COLO668 (cell line): Measurements from ENCODE around the gene ZNF213.
A peak's percentile ranks its signal among the peaks of the same experiment; 100 is the strongest.
"Not testable (repeated sequence)": the region's sequence is repeated elsewhere in the genome, so short reads cannot be mapped to it uniquely, and the experiment has no call there.

ENCODE experiments used
- DNase-seq: peaks from one replicate; lab custom pipeline; 2025; ENCODE audit not compliant: unreplicated experiment; lab: John Stamatoyannopoulos, UW

The ZNF213 gene

DNA sequence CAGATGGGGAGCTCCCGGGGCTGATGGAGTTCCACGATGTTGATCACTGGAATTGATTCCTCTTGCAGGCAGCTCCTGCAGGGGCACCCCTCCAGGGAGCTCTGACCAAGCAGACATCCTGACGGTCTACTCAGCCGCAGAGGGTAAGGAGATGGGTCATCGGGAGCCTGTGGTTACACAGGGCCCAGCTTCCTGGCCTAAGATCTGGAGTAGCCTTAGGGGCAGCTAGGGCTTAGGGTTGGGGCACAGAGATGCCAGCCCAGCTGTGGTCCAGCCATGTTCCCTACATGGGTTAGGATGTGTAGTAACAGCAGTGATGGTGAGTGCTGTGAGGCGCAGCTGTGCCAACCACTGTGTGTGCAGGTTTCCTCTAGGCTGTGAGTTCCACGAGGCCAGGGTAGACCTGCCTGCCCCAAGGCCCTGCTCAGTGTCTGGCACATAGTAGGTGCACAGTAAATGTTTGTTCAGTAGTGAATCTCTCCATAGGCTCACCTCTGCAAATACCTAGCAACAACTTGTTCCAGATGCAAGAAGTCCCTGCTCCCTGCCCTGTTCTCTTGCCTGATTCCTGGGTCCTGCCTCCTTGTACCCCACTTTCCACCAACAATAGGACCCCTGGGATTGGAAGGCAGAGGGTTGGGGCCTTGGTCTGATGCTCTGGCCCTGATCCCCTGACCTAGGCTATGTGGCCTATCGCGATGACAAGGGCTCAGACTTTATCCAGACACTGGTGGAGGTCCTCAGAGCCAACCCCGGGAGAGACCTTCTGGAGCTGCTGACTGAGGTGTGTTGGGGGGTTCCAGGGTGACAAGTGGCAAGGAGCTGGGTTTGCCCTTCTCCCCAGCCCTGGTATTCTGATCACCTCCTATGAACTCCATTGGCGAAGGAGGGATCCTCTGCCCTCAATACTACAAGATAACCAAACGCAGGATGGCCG is 13.7 kb downstream of the ZNF213 start:
- no peak for DNase-seq

DNA sequence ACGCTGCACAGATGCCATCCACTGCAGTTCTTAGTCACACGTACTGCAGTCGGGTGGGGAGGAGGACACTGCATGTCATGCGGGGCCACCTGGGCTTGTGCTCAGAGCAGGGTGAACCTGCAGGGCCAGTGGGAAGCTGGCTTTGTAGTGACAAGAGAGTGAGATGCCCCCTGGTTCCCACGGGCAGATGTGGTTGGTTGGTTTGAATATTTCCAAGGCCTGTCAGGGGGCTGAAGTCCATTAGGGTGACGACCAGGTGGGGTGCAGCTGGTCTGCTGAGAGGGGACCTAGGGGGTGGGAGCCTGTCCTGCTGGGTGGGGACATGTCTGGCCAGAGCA is 14.3 kb downstream of the ZNF213 start:
- DNase-seq = no peak

DNA sequence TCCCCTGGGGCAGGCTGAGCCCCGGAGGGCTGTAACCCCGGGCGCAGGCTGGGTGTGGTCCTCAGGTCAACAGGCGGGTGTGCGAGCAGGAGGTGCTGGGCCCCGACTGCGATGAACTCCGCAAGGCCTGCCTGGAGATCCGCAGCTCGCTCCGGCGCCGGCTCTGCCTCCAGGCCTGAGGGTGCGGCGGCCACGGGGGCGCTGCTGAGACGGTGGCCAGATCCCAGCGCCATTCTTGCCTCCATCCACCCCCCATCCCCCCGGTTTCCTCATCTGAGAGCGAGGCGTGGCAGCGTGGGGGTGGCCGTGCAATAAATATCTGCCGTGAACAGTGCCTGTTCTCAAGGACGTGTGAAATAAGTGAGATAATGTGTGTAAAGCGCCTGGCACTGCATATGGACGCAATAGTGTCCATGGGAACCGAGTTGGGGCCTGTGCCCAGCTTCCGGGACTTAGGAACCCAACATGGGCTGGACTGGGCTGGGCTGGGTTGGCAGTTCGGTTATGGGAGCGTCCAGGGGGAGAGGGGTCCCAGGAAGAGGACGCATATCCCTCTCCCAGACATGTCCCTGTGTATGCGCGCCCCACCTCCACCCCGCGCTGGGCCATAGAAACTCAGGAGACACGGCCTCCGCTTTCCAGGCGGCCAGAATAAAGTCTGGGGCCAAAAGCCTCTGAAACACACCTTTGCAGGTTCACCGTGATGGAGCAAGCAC is 15.0 kb downstream of the ZNF213 start:
- peak; percentile 81 for DNase-seq

DNA sequence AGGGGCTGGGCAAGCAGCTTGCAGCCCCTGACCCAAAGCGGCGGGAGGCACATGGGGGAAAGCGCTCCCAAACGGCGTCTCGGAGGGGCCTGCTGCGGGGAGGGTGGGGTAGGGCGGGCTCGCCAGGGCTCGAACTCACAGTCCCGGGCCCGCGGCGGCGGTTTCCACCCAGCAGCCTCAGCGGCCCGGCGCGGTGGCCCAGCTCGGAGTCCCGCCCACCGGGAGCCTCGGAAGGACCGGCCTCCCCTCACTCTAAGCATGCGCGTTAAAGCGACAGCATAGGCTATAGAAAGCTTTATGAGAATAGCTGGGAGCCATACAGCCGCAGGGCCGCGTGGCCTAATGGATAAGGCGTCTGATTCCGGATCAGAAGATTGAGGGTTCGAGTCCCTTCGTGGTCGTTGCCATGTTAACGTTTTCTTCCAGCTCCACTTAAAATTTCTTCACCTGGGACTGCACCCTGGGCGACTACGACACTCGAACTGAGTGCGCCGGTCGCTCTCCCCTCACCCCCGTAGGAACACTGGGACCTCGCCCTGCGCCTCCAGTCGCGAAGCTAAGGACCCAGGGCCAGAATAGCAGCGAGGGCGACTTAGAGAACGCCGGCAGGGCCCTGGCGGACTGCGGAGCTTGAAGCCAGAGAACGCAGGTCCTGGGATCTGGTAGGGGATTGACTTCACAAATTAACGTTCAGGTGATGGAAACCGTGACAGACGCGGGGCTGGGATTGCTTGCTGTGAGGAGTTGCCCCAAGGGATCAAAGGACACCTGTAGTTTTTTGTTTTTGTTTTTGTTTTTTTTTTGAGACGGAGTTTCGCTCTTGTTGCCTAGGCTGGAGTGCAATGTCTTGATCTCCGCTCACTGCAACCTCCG is 15.8 kb downstream of the ZNF213 start:
- peak; percentile 96 for DNase-seq

DNA sequence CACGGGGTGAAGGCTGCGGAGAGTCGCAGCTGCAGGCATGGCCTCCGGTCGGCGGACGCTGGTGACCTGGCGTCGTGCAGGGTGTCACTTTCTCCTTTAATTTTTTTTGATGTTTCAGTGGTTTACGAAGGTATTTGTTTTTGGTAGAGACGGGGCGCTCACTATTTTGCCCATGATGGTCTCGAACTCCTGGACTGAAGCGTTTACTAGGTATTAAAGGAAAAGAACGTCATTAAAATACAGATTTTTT is 17.1 kb downstream of the ZNF213 start:
- no peak for DNase-seq

DNA sequence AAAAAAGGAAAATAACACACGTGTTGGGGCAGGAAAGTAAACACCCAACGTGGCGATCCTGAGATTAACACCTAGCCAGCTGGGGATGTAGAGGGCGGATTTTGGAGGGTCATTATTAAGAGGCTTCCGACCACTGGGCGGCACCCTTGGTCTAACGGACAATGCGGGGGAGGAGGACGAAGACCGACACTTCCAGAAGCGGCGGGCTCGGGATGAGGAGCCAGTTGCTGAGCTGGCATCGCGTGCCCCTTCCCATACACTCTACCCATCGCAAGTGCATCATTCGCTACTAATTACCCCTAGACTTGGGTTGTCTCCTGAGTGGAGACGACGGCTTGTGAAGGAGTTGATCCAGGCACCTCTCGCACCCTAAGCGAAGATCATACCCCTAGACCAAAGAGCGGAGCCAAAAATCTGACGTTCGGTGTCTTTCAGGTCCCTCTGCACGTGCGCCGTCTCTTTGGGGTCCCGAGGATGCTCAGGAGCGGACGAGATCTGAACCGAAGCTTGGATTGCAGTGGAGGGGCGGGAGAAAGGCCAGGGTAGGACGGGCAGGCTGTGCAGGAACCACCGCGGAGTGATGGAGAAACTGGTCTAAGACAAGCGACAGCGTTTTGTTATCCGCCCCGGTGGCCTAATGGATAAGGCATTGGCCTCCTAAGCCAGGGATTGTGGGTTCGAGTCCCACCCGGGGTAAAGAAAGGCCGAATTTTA is 17.6 kb downstream of the ZNF213 start:
- DNase-seq = peak; percentile 89

DNA sequence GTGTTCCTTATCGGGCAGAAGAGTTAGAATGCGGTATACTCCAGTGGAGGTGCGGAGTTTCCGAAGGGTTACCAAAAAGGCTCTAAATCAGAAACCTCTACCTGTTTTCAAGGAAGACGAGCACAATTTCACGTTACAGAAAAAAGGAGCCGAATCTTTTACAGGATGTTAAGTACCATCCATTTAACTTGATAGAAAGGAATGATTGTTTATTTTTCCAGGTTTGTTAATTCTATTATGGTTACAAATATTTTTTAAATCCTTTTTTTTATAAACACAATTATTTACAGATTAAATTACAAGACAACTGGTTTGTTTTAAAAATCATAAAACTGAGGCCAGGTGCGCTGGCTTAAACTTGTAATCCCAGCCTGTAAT is 18.2 kb downstream of the ZNF213 start:
- DNase-seq = no peak

DNA sequence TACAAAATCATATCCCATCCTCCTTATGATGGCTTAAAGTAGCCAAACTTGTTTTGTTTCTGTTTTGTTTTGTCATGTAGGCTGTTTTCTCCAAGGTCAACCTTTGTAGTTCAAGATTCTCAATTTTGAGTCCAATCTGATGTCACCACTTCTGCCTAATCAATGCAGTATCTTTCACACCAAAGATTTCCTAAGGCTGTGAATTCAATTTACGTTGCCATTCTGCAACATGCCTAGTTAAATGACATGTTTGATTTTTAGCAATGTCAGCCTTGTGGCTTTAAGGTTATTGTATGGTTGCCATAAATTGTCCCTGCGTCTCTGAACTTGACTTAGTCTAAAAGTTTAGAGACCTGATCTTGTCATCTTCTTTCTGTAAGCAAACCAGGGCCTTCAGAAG is 20.4 kb downstream of the ZNF213 start:
- DNase-seq = no peak

DNA sequence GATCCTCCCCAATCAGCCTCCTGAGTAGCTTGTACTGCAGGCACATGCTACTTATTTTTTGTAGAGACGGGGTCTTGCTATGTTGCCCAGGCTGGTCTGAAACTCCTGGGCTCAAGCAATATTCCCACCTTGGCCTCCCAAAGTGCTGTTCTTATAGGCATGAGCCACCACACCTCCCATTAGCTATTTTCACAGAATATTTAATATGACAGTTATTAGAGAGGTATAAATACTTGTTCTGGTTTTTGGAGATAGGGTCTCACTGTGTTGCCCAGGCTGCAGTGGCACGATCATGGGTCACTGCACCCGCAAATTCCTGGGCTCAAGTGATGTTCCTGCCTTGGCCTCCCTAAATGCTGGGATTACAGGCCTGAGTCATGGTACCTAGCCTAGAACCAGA is 21.1 kb downstream of the ZNF213 start:
- no peak for DNase-seq

DNA sequence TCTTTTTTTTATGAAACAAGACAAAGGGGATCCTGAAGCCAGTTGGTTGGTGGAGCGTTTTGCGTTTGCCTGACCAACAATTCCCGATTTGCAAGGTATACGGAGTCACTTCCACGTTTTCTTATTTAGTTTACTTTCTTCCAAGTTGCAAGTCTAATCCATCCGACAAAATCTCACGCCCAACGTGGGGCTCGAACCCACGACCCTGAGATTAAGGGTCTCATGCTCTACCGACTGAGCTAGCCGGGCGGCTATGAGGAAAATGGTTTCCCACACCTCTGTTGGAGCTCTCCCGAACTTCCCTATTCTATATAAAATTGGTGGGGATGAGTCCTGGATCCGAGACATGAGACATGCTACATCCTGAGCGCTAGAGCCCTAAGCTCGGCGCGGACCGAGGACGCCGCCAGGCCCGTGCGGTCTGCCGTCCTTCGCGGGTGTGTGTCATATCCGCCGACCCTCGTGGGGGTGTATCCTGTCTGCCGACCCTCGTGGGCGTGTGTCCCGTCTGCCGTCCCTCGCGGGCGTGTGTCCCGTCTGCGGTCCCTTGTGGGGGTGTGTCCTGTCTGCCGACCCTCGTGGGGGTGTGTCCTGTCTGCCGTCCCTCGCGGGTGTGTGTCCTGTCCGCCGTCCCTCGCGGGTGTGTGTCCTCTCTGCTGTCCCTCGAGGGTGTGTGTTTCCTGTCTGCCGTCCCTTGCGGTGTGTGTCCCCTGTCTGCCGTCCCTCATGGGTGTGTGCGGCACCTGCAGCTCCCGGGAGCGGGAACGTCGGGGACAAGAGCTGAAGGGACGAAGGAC is 22.6 kb downstream of the ZNF213 start:
- DNase-seq = peak; percentile 76

DNA sequence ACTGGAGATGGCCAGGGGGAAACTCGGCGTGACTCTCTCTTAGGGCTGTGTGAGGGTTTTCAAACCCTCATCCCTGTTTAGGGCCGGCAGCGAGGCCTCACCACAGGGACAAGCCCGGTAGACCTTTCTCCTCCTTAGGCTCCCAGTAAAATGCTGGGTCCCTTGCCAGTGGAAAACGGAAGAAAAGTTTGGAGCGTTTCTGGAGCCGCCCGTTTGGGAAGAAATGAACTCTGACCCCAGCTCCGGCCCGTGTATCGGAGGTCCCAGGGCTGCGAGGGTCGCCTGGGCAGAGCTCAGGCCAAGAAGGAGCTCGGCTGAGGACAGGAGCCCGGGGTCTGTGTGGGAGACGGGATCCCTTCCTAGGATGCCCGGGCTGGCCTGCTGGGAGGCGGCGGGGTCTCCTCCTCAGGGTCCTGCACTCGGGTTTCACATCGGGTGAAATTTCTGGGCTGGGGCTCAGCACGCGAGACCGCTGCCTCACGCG is 23.2 kb downstream of the ZNF213 start:
- no peak for DNase-seq

DNA sequence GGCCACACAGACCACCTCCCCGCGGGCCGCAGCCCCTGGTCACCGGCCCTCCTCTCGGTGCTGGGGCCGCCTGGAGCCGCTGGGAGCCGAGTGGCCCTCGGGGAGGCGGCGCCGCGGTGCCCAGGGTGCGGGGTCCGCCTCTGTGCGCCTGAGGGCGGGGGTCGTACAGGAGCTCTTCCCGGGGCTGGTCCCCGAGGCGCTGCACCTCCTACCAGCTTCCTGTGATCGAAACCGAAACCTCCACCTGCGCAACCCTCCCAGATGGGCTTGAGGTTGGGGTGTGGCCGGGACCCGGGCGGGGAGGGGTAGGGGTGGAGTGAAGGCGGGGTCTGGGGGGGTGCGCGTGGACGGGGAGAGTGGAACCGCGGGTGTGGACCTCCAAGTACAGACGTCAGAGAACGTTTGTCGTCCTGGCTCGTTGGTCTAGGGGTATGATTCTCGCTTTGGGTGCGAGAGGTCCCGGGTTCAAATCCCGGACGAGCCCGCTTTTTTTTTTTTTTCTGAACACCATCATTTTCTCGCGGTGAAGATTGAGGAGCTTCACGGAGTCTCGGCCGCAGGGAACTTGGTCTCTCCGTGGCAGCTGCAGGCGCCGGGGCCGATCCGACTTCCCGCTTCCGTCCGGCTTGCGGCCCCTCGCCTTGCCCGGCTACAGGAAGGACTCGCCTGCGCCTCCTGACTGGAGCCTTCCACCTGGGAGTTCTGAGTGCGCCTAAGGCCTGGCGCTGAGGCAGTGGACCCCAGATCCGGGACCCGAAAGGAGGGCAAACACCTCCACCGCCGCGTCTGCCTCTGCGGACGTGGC is 23.9 kb downstream of the ZNF213 start:
- DNase-seq = peak; percentile 79

DNA sequence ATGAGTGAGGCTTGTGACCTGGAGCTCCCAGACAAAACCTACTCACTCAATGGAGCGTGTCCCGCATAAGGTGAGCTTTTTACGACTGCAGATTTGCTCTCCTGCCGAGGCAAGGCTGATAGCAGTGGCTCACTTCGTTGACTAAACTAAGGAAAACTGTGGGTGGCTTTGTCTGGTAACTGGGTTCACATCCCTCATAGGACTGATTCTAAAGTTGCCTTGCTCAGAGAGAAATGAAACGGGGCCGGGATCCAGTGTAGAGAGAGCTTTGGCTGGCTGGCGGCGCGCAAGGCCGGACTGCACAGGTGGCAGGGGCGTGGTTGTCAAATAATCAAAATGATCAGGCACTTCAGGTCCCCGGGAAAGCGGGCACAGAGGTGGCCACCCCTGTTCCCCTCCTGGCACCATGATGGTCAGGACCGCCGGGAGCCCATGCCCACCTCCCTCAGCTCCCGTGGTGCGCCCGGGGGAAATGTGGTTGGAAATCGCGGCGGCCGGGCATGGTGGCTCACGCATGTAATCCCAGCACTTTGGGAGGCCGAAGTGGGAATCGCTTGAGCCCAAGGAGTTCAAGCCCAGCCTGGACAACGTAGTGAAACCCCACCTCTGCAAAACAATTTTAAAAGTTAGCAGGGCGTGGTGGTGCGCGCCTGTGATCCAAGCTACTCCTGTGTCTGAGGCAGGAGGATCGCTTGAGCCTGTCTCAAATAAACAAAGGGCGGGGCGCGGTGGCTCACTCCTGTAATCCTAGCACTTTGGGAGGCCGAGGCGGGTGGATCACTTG is 26.6 kb downstream of the ZNF213 start:
- DNase-seq = peak; percentile 60

DNA sequence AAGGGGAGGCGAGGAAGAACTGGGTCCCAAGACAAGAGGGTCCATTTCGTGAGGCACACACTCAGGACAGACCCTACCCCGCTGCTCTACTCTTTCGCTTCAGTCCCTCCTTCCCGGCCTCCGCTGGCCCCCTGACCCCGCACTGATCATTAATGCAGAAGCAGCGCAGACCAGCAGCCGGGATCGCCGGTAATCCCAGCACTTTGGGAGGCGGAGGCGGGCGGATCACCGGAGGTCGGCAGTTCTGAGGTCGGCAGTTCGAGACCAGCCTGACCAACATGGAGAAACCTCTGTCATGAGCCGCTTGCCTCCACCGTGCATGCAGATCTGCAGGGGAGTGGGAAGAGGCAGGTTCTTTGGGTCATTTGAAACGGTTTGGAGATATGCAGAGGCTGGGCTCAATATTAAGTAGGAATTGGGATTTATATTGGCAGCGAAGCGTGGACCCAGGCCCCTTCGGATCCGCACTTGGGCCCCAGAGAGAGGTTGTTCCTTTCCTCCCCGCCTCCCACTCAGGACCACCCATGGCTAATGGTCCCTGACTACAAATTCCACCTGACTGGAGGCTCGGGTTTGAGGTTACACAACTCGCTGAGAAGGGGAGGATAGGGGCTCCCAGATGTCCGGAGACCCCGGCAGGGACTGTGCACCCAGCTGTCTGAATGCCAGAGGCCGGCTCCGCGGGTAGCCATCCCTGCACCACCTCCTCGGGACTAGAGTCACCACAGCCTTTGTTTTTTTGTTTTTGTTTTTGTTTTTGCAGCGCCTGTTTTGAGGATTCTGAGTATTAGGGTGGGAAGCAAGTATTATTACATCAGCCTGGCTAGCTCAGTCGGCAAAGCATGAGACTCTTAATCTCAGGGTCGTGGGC is 29.5 kb downstream of the ZNF213 start:
- no peak for DNase-seq

DNA sequence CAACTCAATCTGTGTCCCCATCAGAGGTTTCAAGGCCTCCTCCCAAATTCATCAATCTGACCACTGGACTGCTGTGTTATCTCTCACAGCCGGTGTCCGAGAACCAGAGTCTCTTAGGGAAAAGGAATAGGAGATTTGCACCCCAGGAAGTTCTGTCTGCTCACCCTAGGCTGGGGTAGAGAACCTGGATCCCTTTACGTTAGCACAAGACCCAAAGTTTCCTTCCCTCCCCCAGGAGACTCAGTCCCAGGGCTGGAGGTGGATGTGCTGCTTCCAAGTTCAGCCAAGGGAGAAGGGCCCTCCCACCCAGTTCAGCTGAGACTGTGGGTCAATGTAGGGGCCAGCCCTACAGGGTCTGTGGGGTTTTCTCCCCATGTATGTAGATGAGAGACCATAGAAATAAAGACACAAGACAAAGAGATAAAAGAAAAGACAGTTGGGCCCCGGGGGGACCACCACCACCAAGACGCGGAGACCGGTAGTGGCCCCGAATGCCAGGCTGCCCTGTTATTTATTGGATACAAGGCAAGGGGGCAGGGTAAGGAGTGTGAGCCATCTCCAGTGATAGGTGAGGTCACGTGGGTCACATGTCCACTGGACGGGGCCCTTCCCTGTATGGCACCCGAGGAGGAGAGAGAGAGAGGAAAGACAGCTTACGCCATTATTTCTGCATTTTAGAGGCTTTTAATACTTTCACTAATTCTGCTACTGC is 30.4 kb downstream of the ZNF213 start:
- no peak for DNase-seq

DNA sequence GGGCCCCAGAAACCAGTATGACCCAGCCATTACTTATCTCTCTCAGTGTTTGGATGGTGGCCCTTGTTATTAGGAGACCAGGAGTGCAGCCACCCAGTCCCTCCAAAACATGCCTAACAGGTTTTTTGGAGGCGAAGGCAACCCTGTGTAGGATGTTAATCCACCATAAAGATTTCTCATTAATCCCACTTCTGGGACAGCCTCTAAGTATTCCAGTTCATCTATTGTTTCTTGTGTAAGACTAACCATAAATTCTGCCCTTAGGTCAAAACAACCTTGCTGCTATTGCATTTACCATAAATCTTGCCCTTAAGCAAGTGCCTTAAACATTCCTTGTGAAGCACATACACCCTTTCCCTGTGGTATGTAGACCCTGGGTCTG is 31.7 kb downstream of the ZNF213 start:
- DNase-seq = no peak

DNA sequence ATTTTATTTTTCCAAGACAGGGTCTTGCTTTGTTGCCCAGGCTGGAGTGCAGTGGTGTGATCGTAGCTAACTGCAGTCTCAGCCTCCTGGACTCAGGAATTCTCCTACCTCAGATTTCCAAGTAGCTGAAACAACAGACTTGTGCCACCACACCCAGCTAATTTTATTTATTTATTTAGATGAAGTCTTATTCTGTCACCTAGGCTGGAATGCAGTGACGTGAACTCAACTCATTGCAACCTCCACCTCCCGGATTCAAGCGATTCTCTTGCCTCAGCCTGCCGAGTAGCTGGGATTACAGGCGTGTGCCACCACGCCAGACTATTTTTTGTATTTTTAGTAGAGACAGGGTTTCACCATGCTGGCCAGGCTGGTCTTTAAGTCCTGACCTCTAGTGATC is 33.9 kb downstream of the ZNF213 start:
- DNase-seq = not testable (repeated sequence)
